Peyer's patch (tissue), 4 donors: Measurements from ENCODE around the gene PDIK1L.

Experiments
- POLR2A ChIP-seq, 2 donors: fragments of 450-650 bp; IDR thresholded peaks; one replicate each; pipeline ENCODE4 v1.5.1; 2017; ENCODE audit warnings: antibody characterized with exemption in 2 of 2, mild to moderate bottlenecking in 2 of 2, moderate library complexity in 2 of 2
- TF ChIP-seq, protein P1 (sequence below), 6 experiments: fragments of 450-650 bp in 4 of 6; fragments of 200-600 bp in 2 of 6; sonication (generic) in 1 of 6; IDR thresholded peaks; one replicate each; pipeline ENCODE4 v1.5.1; 2017 to 2019; ENCODE audit warnings: antibody characterized with exemption in 6 of 6, mild to moderate bottlenecking in 3 of 6, moderate library complexity in 1 of 6

DNA sequence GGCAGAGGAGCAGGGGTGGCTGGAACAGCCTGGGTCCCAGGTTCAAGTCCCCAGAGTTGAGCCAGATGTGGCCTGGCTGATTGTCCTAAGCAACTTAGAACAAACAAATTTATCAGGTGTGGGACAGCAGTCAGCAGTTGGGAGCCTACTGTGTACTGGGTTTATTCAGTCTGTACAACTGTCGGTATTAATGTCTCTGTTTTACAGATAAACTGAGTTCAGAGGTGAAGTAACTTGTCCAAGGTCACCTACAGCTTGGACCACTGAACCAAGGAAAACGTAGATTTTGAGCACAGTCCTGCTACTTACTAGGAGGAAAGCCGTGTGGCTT is 29.6 kb upstream of the PDIK1L start:
- no peak for TF ChIP-seq POLR2A (IDR thresholded peaks at IDR 0.05)
- TF ChIP-seq, protein P1, sequence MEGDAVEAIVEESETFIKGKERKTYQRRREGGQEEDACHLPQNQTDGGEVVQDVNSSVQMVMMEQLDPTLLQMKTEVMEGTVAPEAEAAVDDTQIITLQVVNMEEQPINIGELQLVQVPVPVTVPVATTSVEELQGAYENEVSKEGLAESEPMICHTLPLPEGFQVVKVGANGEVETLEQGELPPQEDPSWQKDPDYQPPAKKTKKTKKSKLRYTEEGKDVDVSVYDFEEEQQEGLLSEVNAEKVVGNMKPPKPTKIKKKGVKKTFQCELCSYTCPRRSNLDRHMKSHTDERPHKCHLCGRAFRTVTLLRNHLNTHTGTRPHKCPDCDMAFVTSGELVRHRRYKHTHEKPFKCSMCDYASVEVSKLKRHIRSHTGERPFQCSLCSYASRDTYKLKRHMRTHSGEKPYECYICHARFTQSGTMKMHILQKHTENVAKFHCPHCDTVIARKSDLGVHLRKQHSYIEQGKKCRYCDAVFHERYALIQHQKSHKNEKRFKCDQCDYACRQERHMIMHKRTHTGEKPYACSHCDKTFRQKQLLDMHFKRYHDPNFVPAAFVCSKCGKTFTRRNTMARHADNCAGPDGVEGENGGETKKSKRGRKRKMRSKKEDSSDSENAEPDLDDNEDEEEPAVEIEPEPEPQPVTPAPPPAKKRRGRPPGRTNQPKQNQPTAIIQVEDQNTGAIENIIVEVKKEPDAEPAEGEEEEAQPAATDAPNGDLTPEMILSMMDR (IDR thresholded peaks at IDR 0.05): no peak
